Measurements from ENCODE around the gene MAP3K2. TPM values are rescaled to one million over a fixed set of nuclear protein-coding genes. Genes with fewer than 3 reads are reported as not detected.

Gene MAP3K2
- total RNA-seq, 4 donors from 2014 or later, result 84.8 to 118 (median 92.8) TPM

- H3K27ac ChIP-seq, result no peak overlapping the region
- H3K36me3 ChIP-seq, result peaks cover 37 to 48% of the 10 kb centered on the region in 2 donors
- H3K9me3 ChIP-seq, result no peaks in the 10 kb centered on the region
- TF ChIP-seq CTCF (IDR thresholded peaks at IDR 0.05), result no peak
- intact Hi-C loops (cut with DNase I), result no loop called here
- no peak overlapping the region for H3K4me3 ChIP-seq (replicated peaks in 1 of 3)
- H3K27me3 ChIP-seq, result no peaks in the 10 kb centered on the region
- H3K4me1 ChIP-seq, result no peaks in the 10 kb centered on the region
- 92 to 94% methylated on average over 7 of the region's 7 CpGs for WGBS, 2 donors
- DNase-seq, result no peak
These were observed 79.1 kb downstream of the MAP3K2 start for GRCh38 chr2:127308586-127309138.

- 79 to 93% methylated on average over 4 of the region's 4 CpGs for WGBS, 2 donors
- no peaks in the 10 kb centered on the region for H3K4me1 ChIP-seq
- no peaks in the 10 kb centered on the region for H3K27me3 ChIP-seq
- H3K4me3 ChIP-seq (replicated peaks in 1 of 3), result no peak overlapping the region
- no peaks in the 10 kb centered on the region for H3K9me3 ChIP-seq
- TF ChIP-seq POLR2A (IDR thresholded peaks at IDR 0.05) (no peak), CTCF (IDR thresholded peaks at IDR 0.05) (no peak)
- intact Hi-C loops (cut with DNase I), result no loop called here
- no peak overlapping the region for H3K27ac ChIP-seq
- no peak for DNase-seq
- peaks cover 24 to 25% of the 10 kb centered on the region in 2 donors for H3K36me3 ChIP-seq
These were observed 81.7 kb downstream of the MAP3K2 start for GRCh38 chr2:127305990-127306585.

- H3K4me1 ChIP-seq, result no peaks in the 10 kb centered on the region
- H3K4me3 ChIP-seq (replicated peaks in 1 of 3), result no peak overlapping the region
- no peak for TF ChIP-seq CTCF (IDR thresholded peaks at IDR 0.05)
- no peak for TF ChIP-seq POLR2A (IDR thresholded peaks at IDR 0.05)
- no peaks in the 10 kb centered on the region for H3K27me3 ChIP-seq
- no peaks in the 10 kb centered on the region for H3K9me3 ChIP-seq
- no peak for DNase-seq
- WGBS, 2 donors, result 94% methylated on average over 1 of the region's 1 CpG
- H3K27ac ChIP-seq, result no peak overlapping the region
- intact Hi-C loops (cut with DNase I), result no loop called here
- peaks cover 5 to 9% of the 10 kb centered on the region in 2 donors for H3K36me3 ChIP-seq
These were observed 85.6 kb downstream of the MAP3K2 start for GRCh38 chr2:127302168-127302567.

- WGBS, 2 donors, result 0 to 2% methylated on average over 24 to 29 of the region's 55 CpGs
- H3K4me1 ChIP-seq, result peaks cover 0 to 9% of the 10 kb centered on the region in 2 donors
- DNase-seq, result peak; percentile 82 to 88
- TF ChIP-seq CTCF (IDR thresholded peaks at IDR 0.05) (no peak), POLR2A (IDR thresholded peaks at IDR 0.05) (peak in 1 of 2 donors; percentile 52)
- H3K27ac ChIP-seq, result peak within 1 kb of the TSS; percentile 64 to 80 (median 69)
- H3K36me3 ChIP-seq, result peaks cover 23 to 24% of the 10 kb centered on the region in 2 donors
- no peaks in the 10 kb centered on the region for H3K27me3 ChIP-seq
- no peaks in the 10 kb centered on the region for H3K9me3 ChIP-seq
- intact Hi-C loops (cut with DNase I), result no loop called here
- peak within 1 kb of the TSS; percentile 60 to 100 (median 96) for H3K4me3 ChIP-seq (replicated peaks in 1 of 3)
These were observed 93.8 kb downstream of the MAP3K2 start, which contains the start of gene ERCC3 for GRCh38 chr2:127293748-127294562. ERCC3 (minus strand) TSS chr2:127294144; CDS start chr2:127294081, 63 bp downstream.

GRCh38 chr2:127293386-127293747 is 94.4 kb downstream of the MAP3K2 start:
- TF ChIP-seq CTCF (IDR thresholded peaks at IDR 0.05) (no peak), POLR2A (IDR thresholded peaks at IDR 0.05) (no peak)
- Histone ChIP-seq H3K27ac (peak overlapping the region in 1 of 3 donors; percentile 80), H3K4me3 (replicated peaks in 1 of 3) (peak overlapping the region; percentile 60 to 100 (median 96)), H3K4me1 (peaks cover 0 to 9% of the 10 kb centered on the region in 2 donors), H3K36me3 (peaks cover 26 to 30% of the 10 kb centered on the region in 2 donors), H3K9me3 (no peaks in the 10 kb centered on the region), H3K27me3 (no peaks in the 10 kb centered on the region)
- intact Hi-C loops (cut with DNase I), result no loop called here
- 12 to 14% methylated on average over 11 to 13 of the region's 13 CpGs for WGBS, 2 donors
- no peak for DNase-seq

Data from thyroid gland (tissue), 4 donors.